Epidermal melanocyte (primary cell): ENCODE measurements around the gene PPAN.

Source experiments
- DNase-seq: peaks from one replicate; pipeline ENCODE4 v3.0.0; 2011; ENCODE audit warnings: low spot score; ENCODE audit not compliant: insufficient read length

The PPAN gene

GRCh38 chr19:10139952-10140351 is 33.8 kb downstream of the PPAN start:
- no peak for DNase-seq

DNA sequence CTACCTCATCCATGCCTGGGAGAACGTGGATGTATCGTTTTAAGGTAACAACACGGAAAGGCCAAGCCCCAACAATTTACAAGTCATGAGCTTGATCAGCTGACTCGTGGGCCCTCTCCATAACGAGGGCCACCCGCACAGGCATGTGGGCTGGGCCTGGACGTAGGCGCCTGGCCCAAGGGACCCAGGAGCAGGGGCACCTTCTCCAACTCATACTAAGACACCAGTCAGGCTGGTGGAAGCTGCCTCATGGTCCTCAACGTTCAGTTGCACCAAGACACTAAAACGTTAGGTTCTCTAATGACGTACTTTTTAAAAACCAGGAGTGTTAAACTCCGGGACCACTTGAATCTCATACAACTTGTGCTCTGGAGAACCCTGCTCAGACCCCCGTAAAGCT is 35.3 kb downstream of the PPAN start:
- no peak for DNase-seq

- DNase-seq: no peak
These were observed 35.8 kb downstream of the PPAN start for GRCh38 chr19:10141973-10142372.

DNA sequence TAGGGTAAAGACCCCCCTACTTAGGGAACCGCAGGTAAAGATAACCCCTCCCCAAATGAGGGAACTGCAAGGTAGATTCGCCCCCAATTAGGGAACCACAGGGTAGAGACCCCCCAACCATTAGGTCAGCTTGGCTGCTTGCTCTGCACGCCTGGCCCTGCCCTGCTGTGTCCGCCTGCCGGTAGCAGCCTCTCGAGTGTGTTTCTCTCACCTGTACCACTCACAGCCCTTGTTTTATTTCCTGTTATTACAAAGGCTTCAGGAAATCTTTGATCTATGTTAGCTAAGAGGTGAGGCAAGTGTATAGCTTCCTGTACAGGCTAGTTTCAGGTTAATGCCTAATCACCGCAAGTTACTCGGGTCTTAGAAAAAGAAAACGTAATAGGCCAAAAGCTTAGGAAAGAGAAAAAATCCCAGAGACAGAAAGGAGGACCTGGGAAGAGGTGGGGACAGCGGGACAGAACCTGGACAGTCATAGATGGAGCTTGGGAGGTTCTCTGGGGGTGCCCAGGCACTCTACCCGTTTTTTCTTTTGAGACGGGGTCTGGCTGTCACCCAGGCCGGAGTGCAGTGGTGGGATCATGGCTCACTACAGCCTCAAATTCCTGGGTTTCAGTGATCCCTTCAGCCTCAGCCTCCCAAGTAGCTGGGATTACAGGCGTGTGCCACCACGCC is 36.7 kb downstream of the PPAN start:
- no peak for DNase-seq

DNA sequence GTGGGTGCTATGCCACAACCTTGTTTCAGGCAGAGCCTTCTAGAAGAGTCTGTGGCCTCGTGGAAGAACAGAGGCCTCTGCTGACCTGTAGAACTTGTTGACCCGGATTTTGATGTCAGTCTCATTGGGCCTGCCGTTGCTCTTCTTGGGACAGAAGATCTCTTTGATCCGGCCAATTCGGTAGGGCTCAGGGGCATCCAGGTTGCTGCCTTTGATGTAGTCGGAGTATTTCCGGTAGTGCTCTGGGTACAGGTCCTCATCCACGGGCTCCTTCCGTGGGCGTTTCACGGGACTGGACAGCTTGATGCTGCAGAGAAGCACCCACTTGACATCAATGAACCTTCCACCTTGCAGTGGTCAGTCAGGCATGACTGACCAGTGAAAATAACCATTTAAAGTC is 37.5 kb downstream of the PPAN start:
- DNase-seq: no peak

DNA sequence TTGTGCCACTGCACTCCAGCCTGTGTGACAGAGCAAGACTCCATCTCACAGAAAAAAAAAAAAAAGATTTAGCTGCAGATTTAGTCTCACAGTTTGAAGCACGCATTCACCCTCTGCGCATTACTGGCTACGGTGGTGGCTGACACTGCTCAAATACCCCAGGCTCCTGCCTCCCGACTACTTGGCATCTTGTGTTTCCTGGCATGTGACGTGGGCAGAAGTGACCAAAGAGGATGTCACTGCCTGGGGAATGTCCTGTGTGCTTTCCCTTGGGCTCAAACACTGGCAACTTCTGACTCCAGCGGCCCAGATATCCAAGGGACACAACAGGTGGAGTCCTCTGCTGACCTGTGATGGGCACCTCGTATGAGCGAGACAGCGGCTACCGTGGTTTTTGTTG is 38.2 kb downstream of the PPAN start:
- DNase-seq: no peak

GRCh38 chr19:10145031-10145430 is 38.9 kb downstream of the PPAN start:
- no peak for DNase-seq

DNA sequence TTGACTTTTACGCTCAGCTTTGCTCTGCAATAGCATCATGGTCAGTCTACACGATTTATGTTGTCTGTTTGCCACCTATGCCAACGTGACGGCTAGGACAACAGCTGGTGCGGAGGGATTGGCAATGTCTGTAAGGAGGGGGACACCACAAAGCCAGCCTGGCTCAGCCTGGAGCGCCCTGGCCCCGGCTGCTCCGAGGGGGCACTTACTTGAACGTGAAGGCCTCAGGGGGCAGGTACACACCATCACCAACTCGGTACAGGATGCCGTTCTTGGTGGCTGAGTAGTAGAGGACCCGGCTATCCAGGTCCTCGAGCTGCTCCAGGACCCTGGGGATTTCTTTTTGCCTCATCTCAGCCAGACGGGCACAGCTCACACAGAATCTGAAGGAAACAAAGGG is 40.0 kb downstream of the PPAN start:
- DNase-seq: no peak

DNA sequence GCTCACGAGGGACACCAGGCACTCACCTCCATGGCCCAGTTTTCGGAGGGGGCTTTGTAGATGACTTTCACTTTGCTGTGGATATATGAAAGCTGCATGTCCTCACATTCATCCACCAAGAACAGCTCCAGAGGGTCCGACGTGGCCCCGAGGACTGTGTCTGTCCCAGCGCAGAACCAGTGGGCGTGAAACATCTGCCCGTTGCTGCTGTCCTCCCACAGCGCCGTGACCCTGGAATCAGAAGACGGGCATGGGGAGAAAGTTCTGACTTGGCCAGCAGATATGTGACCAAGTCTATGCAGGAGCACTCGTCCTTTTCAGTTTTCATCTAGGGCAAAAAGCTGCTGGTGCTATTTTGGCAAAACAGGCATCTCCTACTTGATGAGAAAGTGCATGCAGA is 43.3 kb downstream of the PPAN start:
- no peak for DNase-seq

DNA sequence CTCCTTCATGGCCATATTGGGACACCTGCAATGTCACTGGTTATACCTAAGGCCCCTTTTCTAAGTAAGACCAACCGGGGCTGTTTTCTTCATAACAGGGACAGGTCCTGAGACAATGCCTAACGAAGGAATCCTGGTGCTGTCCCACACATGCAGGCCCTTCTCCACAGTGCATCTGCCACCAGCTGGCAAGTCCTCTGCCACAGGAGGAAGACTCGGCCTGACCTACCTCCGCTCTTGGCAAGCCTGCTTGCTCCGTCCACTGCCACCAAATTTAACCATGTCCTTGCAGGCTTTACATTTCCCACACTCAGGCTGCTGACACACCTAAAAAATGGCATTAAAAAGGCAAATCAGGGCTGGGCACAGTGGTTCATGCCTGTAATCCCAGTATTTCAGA is 45.4 kb downstream of the PPAN start:
- no peak for DNase-seq

DNA sequence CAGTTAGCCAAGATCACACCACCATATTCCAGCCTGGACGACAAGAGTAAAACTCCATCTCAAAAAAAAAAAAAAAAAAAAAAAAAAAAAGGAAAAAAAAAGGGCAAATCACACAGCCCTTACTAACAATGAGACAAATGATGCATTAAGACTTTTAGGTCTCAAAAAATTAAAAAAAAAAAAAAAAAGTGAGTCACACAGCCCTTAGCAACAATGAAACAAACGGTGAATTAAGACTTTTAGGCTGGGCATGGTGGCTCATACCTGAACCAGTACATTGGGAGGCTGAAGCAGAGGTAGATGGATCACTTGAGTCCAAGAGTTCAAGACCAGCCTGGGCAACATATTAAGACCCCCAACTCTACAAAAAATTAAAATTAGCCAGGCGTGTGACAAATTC is 45.9 kb downstream of the PPAN start:
- no peak for DNase-seq

DNA sequence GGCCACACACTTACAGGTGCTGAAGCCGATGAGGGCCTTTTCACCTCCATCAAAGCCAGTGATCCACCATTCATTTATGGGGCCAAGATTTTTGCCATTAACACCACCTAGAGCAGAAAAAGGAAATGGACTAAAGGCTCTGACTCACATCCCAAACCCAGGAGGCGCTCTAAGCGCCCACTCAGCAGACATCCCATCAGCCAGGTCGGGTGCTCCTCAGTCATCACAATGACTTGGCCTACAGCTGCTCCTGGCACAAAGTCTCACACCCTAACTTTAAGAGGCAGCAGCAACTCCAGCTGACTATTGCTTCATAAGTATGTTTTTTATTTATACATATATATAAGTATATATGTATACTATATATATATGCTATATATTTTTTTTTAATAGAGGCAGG is 49.7 kb downstream of the PPAN start:
- DNase-seq: no peak

DNA sequence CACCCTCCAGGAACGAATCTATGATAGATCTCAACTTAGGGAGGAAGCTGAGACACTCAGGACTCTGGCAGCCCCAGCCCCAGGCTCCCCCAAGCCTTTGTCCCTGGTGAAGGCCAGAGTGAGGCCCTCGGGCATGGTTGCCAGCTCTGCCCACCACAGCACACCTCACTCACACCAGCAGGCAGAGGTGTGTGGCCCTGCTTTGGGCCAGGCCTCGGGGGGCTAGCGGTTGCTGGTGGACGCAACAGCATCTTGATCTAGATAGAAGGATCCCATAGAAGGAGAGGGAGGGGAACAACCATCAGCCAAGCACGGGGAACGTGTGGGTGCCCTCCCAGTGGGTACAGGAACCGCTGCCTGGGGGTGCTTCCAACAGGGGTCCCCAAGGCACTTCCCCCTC is 51.9 kb downstream of the PPAN start:
- DNase-seq: no peak

- no peak for DNase-seq
These were observed 52.3 kb downstream of the PPAN start for GRCh38 chr19:10158485-10158884.

DNA sequence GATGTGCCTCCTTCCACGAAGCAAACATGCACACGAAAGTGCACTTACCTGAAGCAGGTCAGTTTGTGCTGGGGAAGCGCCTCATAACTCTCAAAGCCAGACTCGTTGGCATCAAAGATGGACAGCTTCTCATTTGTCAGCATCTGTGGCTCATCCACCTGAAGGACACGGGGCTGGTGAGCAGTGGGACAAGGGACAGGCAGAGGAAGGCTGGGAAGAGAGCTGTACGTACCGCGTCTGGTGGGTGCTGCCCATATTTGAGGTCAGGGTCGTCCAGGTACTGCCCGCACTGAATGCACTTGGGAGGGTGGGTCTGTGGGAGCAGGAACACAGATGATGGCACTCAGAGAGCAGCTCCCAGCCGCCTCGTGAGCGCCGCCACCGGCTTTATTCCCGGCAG is 53.4 kb downstream of the PPAN start:
- no peak for DNase-seq
